HCT116 (cell line): ENCODE data around the gene HIPK2. TPM values are rescaled to one million over a fixed set of nuclear protein-coding genes. Genes with fewer than 3 reads are reported as not detected.

Experiments
- ATAC-seq: fragments of 200-7000 bp; cut with Tn5 transposase; 2 replicates; pipeline ENCODE4 v1.9.1; 2020; ENCODE audit warnings: mild to moderate bottlenecking, moderate library complexity
- BruUV-seq: library from RNA; stranded (reverse); fragments of 400-500 nt; replicated peaks from 2 replicates; lab custom pipeline; 2021; lab: Mats Ljungman, UMichigan
- CTCF ChIA-PET: fragments of 300-600 bp; sonication (Branson Sonifier 250); formaldehyde crosslinking; loops from one replicate; lab custom pipeline; 2021; ENCODE audit warnings: antibody characterized with exemption; lab: Charles Lee
- POLR2A ChIA-PET: fragments of 300-600, 350-600 bp; sonication (Branson Sonifier 250); formaldehyde crosslinking; loops from one replicate; lab custom pipeline; 2021; ENCODE audit warnings: antibody characterized with exemption; lab: Charles Lee
- RAD21 ChIA-PET, 2 experiments: fragments of 300-600 bp; sonication (Branson Sonifier 250); formaldehyde crosslinking; loops; one replicate each; lab custom pipeline; 2023; ENCODE audit warnings: low total read pairs in 2 of 2; ENCODE audit not compliant: uncharacterized antibody in 2 of 2, unreplicated experiment in 2 of 2, low non-redundant PET in 1 of 2; lab: Charles Lee
- DNase-seq: peaks from one replicate; pipeline ENCODE4 v3.0.0-alpha.2; 2010; ENCODE audit warnings: low read depth, low spot score
- H2AFZ ChIP-seq: fragments of 200-600 bp; shearing (Covaris generic), sonication (generic); 2 replicates; pipeline ENCODE4 v1.6.1; 2017; ENCODE audit warnings: low read depth, mixed run types, mixed read lengths, antibody characterized with exemption, low read length; ENCODE audit not compliant: poor library complexity, severe bottlenecking
- H3K27ac ChIP-seq: 2 replicates; pipeline ENCODE4 v1.5.1; 2012; ENCODE audit warnings: low read depth, low read length
- H3K27me3 ChIP-seq: fragments of 200-600 bp; sonication (generic); 2 replicates; pipeline ENCODE4 v1.6.1; 2016; ENCODE audit warnings: mixed run types, low read length, mixed read lengths; ENCODE audit not compliant: insufficient read depth
- H3K36me3 ChIP-seq, 2 experiments: fragments of 200-500 bp in 1 of 2; fragments of 200-600 bp in 1 of 2; sonication (Bioruptor generic) in 1 of 2; sonication (generic) in 1 of 2; 2 replicates each; pipeline versions ENCODE4 v1.5.1 to v1.6.1; 2014 to 2016; ENCODE audit warnings: low read length in 2 of 2, inconsistent platforms in 1 of 2, mixed read lengths in 1 of 2, mixed run types in 1 of 2; ENCODE audit not compliant: insufficient read depth in 2 of 2, control insufficient read depth in 1 of 2
- H3K4me1 ChIP-seq, 2 experiments: fragments of 200-600 bp in 1 of 2; sonication (generic) in 1 of 2; 2 replicates each; pipeline versions ENCODE4 v1.5.1 to v1.6.1; 2012 to 2017; ENCODE audit warnings: low read length in 2 of 2, inconsistent platforms in 1 of 2, mild to moderate bottlenecking in 1 of 2, mixed read lengths in 1 of 2, mixed run types in 1 of 2, moderate library complexity in 1 of 2; ENCODE audit not compliant: insufficient read depth in 2 of 2, control insufficient read depth in 1 of 2
- H3K4me2 ChIP-seq: fragments of 200-600 bp; sonication (generic); 2 replicates; pipeline ENCODE4 v1.6.1; 2017; ENCODE audit warnings: mixed run types, low read length, mixed read lengths
- H3K4me3 ChIP-seq, 2 experiments: fragments of 200-600 bp in 1 of 2; sonication (generic) in 1 of 2; replicated peaks in 1 of 2; 2 replicates each; pipeline ENCODE4 v1.5.1; 2011 to 2016; ENCODE audit warnings: low read length in 2 of 2, control low read depth in 1 of 2, low read depth in 1 of 2, mild to moderate bottlenecking in 1 of 2, mixed read lengths in 1 of 2, mixed run types in 1 of 2
- H3K79me2 ChIP-seq: fragments of 200-600 bp; sonication (generic); 2 replicates; pipeline ENCODE4 v1.6.1; 2017; ENCODE audit warnings: mild to moderate bottlenecking, mixed run types, low read length, moderate library complexity, mixed read lengths; ENCODE audit not compliant: insufficient read depth
- H3K9ac ChIP-seq: fragments of 200-600 bp; sonication (generic); 2 replicates; pipeline ENCODE4 v1.6.1; 2016; ENCODE audit warnings: low read length, mixed read lengths
- H3K9me2 ChIP-seq: fragments of 200-600 bp; sonication (generic), shearing (Covaris generic); 2 replicates; pipeline ENCODE4 v1.6.1; 2017; ENCODE audit warnings: mixed run types, mild to moderate bottlenecking, moderate library complexity; ENCODE audit not compliant: insufficient read depth
- H3K9me3 ChIP-seq, 2 experiments: fragments of 200-500 bp in 1 of 2; fragments of 200-600 bp in 1 of 2; sonication (Bioruptor generic) in 1 of 2; sonication (generic) in 1 of 2; 2 replicates each; pipeline ENCODE4 v1.6.1; 2014 to 2017; ENCODE audit warnings: low read length in 2 of 2, mixed read lengths in 2 of 2, inconsistent platforms in 1 of 2, low read depth in 1 of 2, mild to moderate bottlenecking in 1 of 2, mixed run types in 1 of 2, moderate library complexity in 1 of 2; ENCODE audit not compliant: control insufficient read depth in 1 of 2, insufficient read depth in 1 of 2
- H4K20me1 ChIP-seq: fragments of 200-600 bp; sonication (generic), shearing (Covaris generic); 2 replicates; pipeline ENCODE4 v1.6.1; 2017; ENCODE audit warnings: mixed run types, mild to moderate bottlenecking, moderate library complexity; ENCODE audit not compliant: insufficient read depth
- ATF3 ChIP-seq: IDR thresholded peaks from 2 replicates; pipeline ENCODE4 v1.6.1; 2012
- CBX3 ChIP-seq: IDR thresholded peaks from 2 replicates; pipeline ENCODE4 v1.6.1; 2012; ENCODE audit warnings: low read depth
- CTCF ChIP-seq, 3 experiments: fragments of 200-600 bp in 1 of 3; sonication (generic) in 1 of 3; IDR thresholded peaks in 2 of 3; conservative IDR thresholded peaks in 1 of 3; 2 replicates each; pipeline ENCODE4 v1.5.1; 2012 to 2017; ENCODE audit warnings: low read depth in 2 of 3, low read length in 2 of 3, antibody characterized with exemption in 1 of 3, borderline replicate concordance in 1 of 3, control low read depth in 1 of 3, mild to moderate bottlenecking in 1 of 3, mixed read lengths in 1 of 3, mixed run types in 1 of 3, moderate library complexity in 1 of 3; ENCODE audit not compliant: insufficient read depth in 1 of 3
- ELF1 ChIP-seq: IDR thresholded peaks from 2 replicates; pipeline ENCODE4 v1.6.1; 2012; ENCODE audit warnings: low read depth, borderline replicate concordance
- EZH2 ChIP-seq: fragments of 200-600 bp; sonication (generic); IDR thresholded peaks from 2 replicates; pipeline ENCODE4 v1.6.1; 2017; ENCODE audit warnings: antibody characterized with exemption, mixed run types
- EZH2phosphoT487 ChIP-seq: fragments of 200-600 bp; IDR thresholded peaks from 2 replicates; pipeline ENCODE4 v1.6.1; 2018; ENCODE audit warnings: antibody characterized with exemption, borderline replicate concordance
- FOSL1 ChIP-seq: IDR thresholded peaks from 2 replicates; pipeline ENCODE4 v1.6.1; 2012; ENCODE audit warnings: low read depth
- JUND ChIP-seq: IDR thresholded peaks from 2 replicates; pipeline ENCODE4 v1.6.1; 2012
- MAX ChIP-seq: IDR thresholded peaks from 2 replicates; pipeline ENCODE4 v1.6.1; 2012
- POLR2A ChIP-seq: IDR thresholded peaks from 2 replicates; pipeline ENCODE4 v1.7.0; 2011; ENCODE audit warnings: borderline replicate concordance; ENCODE audit not compliant: insufficient read depth, insufficient read length; ENCODE audit errors: extremely low read depth
- POLR2AphosphoS5 ChIP-seq: IDR thresholded peaks from 2 replicates; pipeline ENCODE4 v1.6.1; 2011; ENCODE audit warnings: mild to moderate bottlenecking, low read depth, low read length, moderate library complexity
- RAD21 ChIP-seq: IDR thresholded peaks from 2 replicates; pipeline ENCODE4 v1.6.1; 2012; ENCODE audit warnings: low read depth, mild to moderate bottlenecking
- TCF7L2 ChIP-seq: IDR thresholded peaks from 2 replicates; pipeline ENCODE4 v1.7.0; 2011; ENCODE audit warnings: borderline replicate concordance, inconsistent platforms; ENCODE audit not compliant: insufficient read depth, insufficient read length; ENCODE audit errors: extremely low read depth
- ZBTB33 ChIP-seq: IDR thresholded peaks from 2 replicates; pipeline ENCODE4 v1.6.1; 2011; ENCODE audit warnings: mild to moderate bottlenecking, low read length, moderate library complexity; ENCODE audit not compliant: insufficient replicate concordance; ENCODE audit errors: extremely low read depth
- ZFX ChIP-seq: fragments of 450-650 bp; IDR thresholded peaks from 2 replicates; pipeline ENCODE4 v1.6.1; 2017
- ZNF274 ChIP-seq: fragments of 200-500 bp; sonication (Bioruptor generic); IDR thresholded peaks from 2 replicates; pipeline ENCODE4 v1.6.1; 2014; ENCODE audit warnings: mild to moderate bottlenecking, low read depth, low read length, inconsistent platforms
- intact Hi-C: fragments of 100-400 bp; cut with micrococcal nuclease; formaldehyde crosslinking; loops from 2 replicates; pipeline ENCODE4 v1.10.0; 2022
- total RNA-seq: library from RNA; stranded (reverse); gene quantifications from one replicate; pipeline ENCODE4 v1.2.1, GENCODE V29; 2021; ENCODE audit not compliant: unreplicated experiment

The HIPK2 gene
- total RNA-seq, 1 experiment from 2014 or later = 49.5 TPM

GRCh38 chr7:139701908-139702307 lies 75.9 kb downstream of the HIPK2 start:
- H3K9me2 ChIP-seq = no peaks in the 10 kb centered on the region

More at GRCh38 chr7:139701908-139702307, 75.9 kb downstream of the HIPK2 start:
- intact Hi-C loops = no loop called here
- CTCF ChIA-PET = no interaction called here
- POLR2A ChIA-PET = no interaction called here
- H3K27me3 ChIP-seq = no peaks in the 10 kb centered on the region
- TF ChIP-seq CTCF (IDR thresholded peaks at IDR 0.05 in 2 of 3, conservative IDR thresholded peaks at IDR 0.05 in 1 of 3; ENCODE audit: borderline replicate concordance in 1 of 3, insufficient read depth in 1 of 3, low read depth in 2 of 3, low read length in 2 of 3) (no peak), TCF7L2 (no peak), ZNF274 (no peak), EZH2 (no peak), CBX3 (no peak), MAX (no peak), FOSL1 (no peak), ELF1 (no peak), ZFX (no peak), POLR2A (no peak), RAD21 (no peak), ZBTB33 (no peak), ATF3 (no peak), JUND (no peak), POLR2AphosphoS5 (no peak), EZH2phosphoT487 (no peak)
- DNase-seq (no peak), ATAC-seq (no peak)
- H3K9ac ChIP-seq = no peak overlapping the region
- H4K20me1 ChIP-seq = no peaks in the 10 kb centered on the region
- peaks cover 21% of the 10 kb centered on the region; the same call in 1 of the 2 replicates for H3K79me2 ChIP-seq
- H3K4me3 ChIP-seq = no peak overlapping the region
- H3K4me2 ChIP-seq = no peak overlapping the region
- no TSS peak for BruUV-seq
- 0 out of 4 replicates have a peak, but pooled peaks cover 0 to 4% of the 10 kb centered on the region in 2 experiments for H3K4me1 ChIP-seq
- no peaks in the 10 kb centered on the region for H3K9me3 ChIP-seq
- no peak overlapping the region for H3K27ac ChIP-seq
- H2AFZ ChIP-seq = no peak overlapping the region
- H3K36me3 ChIP-seq = 0 out of 4 replicates have a peak, but pooled peaks cover 0 to 3% of the 10 kb centered on the region in 2 experiments
- RAD21 ChIA-PET = no interaction called here
